GM12873 (cell line): ENCODE data around the gene SNED1.

Experiments used
- CTCF ChIP-seq: IDR thresholded peaks from 2 replicates; pipeline ENCODE4 v1.5.1; 2012; ENCODE audit warnings: low read depth, mild to moderate bottlenecking, moderate library complexity, low read length, control low read depth; ENCODE audit not compliant: insufficient read depth; ENCODE audit errors: missing control alignments

SNED1 gene

GRCh38 chr2:241111440-241111805 is 113.0 kb downstream of the SNED1 start:
- no peak for TF ChIP-seq CTCF

- no peak for TF ChIP-seq CTCF
Observed at GRCh38 chr2:241112046-241112445, 113.6 kb downstream of the SNED1 start.

- TF ChIP-seq CTCF = no peak
Observed at GRCh38 chr2:241112592-241112991, 114.2 kb downstream of the SNED1 start.

- no peak for TF ChIP-seq CTCF
Observed at GRCh38 chr2:241114836-241115235, 116.4 kb downstream of the SNED1 start.

GRCh38 chr2:241115361-241115760 is 116.9 kb downstream of the SNED1 start:
- TF ChIP-seq CTCF = no peak

GRCh38 chr2:241116606-241117560 is 118.5 kb downstream of the SNED1 start:
- no peak for TF ChIP-seq CTCF

GRCh38 chr2:241118737-241119505 is 120.5 kb downstream of the SNED1 start:
- TF ChIP-seq CTCF = no peak
